Measurements from ENCODE around the gene SLC7A4.

Gene SLC7A4

DNA sequence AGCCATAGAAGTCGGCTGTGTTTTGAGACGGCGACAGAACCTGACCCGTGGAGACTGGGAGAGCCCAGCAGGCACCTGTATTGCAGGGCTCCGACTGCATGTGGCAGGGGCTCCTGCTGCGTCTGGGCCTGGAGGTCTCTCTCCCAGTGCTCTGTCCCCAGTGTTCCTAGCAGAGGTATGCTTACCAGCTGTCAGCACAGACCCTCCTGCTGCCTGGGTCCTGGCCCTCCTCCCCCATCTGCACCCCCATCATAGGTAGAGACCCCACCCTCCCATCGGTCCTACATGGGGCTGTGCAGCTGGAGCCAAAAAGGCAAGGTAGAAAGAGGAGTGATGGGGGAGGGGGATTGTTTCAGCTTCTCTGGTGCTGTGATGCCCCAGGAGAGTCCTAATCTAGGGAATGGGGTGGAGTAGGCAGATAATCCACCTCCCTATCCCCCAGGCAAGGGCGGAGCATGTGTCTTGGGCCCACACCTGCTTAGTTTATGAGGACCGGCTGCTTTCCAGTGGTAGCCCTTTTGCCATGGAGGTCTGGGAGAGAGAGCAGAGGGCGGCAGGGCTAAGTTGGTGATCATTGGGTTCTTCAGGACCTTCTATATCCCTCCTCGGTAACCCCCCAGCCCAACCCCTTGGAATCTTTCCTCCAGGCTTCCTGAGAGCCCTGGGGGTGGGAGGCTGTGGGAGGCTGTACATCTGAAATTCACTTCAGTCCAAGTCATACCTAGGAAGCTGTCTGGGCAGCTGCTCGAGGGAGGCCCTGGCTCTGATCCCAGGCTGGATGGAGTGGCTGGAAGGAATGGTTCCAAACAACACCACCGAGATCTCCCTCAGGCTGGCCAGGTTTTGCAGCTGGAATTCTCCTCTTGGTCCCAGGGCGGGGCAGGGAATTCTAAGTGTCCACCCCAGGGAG is 5.3 kb downstream of the SLC7A4 start:
- no peak for DNase-seq
- in situ Hi-C loops (cut with HindIII; ENCODE audit: low pct_ligation_motif_present, low pct_unique_long_range_greater_than_20kb, low sequenced_read_pairs), result no loop called here

DNA sequence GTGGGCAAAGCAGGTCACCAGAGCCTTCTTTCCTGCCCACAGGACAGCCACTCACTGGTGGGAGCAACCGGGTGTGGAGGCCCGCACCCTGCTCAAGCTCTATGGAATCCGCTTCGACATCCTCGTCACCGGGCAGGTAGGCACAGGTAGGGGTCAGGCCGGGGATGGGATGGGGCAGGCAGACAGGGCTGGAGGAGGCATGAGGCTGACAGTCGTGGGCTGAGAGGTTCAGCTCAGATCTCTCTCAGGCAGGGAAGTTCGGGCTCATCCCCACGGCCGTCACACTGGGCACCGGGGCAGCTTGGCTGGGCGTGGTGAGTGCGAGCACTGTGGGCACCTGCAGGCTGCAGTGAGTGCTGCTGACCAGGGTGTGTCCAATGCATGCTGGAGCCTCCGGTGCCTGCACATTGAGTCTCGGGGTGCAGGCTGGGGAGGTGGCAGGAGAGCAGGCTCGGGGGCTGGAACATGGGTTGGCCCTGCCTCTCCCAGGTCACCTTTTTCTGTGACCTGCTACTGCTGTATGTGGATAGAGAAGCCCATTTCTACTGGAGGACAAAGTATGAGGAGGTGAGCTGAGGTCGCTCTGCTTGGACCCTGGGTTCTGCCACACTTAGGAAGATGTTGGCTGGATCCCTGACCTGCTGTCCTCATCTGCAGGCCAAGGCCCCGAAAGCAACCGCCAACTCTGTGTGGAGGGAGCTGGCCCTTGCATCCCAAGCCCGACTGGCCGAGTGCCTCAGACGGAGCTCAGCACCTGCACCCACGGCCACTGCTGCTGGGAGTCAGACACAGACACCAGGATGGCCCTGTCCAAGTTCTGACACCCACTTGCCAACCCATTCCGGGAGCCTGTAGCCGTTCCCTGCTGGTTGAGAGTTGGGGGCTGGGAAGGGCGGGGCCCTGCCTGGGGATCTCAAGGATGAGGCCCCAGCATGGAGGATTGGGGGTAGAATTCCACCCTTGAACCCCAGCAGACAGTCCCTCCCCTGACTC is 6.3 kb downstream of the SLC7A4 start:
- in situ Hi-C loops (cut with HindIII; ENCODE audit: low pct_ligation_motif_present, low pct_unique_long_range_greater_than_20kb, low sequenced_read_pairs), result no loop called here
- DNase-seq, result no peak

DNA sequence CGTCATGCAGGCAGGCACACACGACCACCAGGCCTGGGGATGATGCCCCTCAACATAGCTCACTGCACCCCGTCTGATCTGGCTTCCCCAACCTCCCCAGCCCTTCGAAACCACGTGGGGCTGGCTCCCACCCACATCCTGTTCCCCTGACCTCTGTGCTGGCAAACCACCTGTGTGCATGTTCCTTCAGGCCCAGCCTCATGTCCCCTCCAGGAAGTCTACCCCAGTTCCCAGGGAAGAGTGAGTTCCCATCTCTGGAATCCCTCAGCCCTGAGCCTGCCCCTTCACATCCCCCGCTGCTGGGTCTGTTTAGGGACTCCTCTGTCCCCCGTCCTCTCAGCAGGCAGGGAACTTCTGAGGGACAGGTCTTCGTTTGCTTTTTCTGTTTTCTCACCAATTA is 7.1 kb downstream of the SLC7A4 start:
- DNase-seq, result no peak
- in situ Hi-C loops (cut with HindIII; ENCODE audit: low pct_ligation_motif_present, low pct_unique_long_range_greater_than_20kb, low sequenced_read_pairs), result no loop called here

DNA sequence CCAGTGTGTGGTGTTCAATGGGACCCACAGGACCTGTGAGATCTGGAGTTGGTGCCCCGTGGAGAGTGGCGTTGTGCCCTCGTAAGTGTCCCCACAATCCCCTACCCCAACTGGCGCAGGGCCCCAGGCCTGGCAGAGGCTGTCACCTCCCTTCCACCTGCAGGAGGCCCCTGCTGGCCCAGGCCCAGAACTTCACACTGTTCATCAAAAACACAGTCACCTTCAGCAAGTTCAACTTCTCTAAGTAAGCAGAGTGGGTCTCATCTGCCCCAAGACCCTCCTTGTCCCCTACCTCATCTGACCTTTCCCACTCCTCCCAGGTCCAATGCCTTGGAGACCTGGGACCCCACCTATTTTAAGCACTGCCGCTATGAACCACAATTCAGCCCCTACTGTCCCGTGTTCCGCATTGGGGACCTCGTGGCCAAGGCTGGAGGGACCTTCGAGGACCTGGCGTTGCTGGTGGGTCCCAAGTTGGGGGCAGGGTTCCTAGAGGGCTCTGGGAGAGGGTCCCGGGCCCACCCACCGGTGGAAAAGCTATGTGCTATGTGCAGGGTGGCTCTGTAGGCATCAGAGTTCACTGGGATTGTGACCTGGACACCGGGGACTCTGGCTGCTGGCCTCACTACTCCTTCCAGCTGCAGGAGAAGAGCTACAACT is 9.3 kb downstream of the SLC7A4 start:
- DNase-seq, result no peak
- in situ Hi-C loops (cut with HindIII; ENCODE audit: low pct_ligation_motif_present, low pct_unique_long_range_greater_than_20kb, low sequenced_read_pairs), result no loop called here

DNA sequence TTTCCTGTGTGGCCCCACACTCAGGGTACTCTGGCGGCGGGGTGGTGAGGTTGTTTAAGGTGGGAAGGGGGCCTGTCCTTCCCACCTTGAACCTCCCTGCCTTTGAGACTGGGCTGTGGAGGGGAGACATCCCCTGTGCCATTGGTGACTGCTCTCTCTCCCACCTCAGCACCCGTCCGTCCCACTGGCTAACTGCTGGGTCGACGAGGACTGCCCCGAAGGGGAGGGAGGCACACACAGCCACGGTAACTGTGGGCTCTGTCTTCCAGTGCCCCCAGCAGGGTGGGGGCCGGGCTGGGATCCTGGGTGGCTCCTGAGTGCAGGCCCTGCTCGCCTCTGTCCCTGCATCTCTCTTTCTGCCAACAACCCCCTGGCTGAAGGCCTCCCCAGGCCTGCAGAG is 9.9 kb downstream of the SLC7A4 start:
- in situ Hi-C loops (cut with HindIII; ENCODE audit: low pct_ligation_motif_present, low pct_unique_long_range_greater_than_20kb, low sequenced_read_pairs), result no loop called here
- DNase-seq, result no peak

DNA sequence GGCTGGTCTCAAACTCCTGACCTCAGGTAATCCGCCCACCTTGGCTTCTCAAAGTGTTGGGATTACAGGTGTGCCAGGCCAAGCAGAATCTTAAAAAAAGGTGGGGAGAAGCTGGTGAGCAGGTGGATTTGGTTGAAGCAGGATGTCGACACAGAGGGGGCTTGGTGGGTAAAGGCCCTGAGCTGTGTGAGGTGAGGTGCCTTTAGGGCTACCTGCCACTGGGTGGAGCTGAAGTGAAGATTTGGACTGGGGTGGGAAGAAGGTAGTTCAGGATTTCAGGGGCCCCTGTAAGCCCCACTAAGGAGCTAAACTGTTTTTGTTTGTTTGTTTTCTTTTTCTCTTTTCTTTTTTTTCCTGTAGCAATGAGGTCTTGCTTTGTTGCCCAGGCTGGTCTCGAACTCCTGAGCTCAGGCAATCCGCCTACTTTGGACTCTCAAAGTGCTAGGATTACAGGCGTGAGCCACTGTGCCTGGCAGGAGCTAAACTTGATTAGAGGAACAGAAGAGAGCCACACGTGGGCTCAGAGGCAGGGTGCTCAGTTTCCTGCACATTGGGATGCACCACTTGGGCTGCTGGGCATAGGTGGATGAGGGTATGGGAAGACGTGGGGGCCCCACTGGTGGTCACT is 11.4 kb downstream of the SLC7A4 start:
- in situ Hi-C loops (cut with HindIII; ENCODE audit: low pct_ligation_motif_present, low pct_unique_long_range_greater_than_20kb, low sequenced_read_pairs), result no loop called here
- DNase-seq, result peak; percentile 18

DNA sequence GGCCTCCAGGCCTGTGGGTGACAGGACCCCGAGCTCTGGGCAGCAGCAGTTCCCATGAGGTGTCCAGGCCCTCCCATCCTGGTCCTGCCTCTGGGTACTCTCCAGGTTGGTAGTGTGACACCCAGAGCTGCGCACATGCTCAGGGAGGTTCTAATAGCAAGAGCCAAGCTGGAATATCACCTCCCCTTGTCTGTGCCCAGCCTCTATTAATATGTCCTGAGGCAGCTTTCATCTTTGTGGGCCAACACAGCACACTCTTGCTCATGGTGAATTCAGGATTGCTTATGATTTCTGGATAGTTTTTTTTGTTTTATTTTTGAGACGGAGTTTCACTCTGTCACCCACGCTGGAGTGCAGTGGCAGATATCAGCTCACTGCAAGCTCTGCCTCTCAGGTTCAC is 14.0 kb downstream of the SLC7A4 start:
- in situ Hi-C loops (cut with HindIII; ENCODE audit: low pct_ligation_motif_present, low pct_unique_long_range_greater_than_20kb, low sequenced_read_pairs), result no loop called here
- DNase-seq, result no peak

DNA sequence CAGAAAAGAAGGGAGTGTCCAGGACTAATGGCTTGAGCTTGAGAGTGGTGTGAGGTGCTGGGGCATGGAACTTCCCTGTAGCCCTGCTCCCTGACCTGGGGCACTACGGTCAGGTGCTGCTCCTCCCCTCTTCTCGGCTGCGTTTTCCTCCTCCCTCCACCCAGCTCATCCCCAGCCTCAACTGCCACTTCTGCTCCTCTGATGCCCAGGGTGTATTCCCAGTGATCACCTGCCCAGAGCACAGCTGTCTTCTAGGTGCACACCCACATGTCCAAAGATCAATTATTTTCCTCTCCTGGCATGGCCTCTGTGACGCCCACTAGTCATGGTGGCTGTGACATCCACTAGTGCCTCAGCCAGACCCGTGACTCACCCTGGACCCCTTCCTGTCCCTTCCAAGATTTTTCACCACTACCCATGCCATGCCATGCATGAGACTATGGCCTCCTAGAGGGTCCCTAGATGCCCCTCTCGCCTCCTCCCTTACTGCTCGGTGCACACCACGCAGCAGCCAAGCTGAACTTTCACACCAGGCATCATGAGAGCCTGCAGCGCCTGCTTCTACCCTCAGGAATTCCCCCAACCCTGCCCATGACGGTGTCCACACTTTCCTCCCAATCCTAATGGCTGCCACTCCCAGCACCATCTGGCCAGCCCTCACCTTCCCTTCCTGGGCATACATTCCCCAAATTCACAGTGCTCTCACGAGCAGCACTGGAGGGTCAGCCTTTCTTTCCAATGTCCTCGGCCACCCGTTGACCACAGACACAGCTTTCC is 15.5 kb downstream of the SLC7A4 start:
- no peak for DNase-seq
- in situ Hi-C loops (cut with HindIII; ENCODE audit: low pct_ligation_motif_present, low pct_unique_long_range_greater_than_20kb, low sequenced_read_pairs), result no loop called here

DNA sequence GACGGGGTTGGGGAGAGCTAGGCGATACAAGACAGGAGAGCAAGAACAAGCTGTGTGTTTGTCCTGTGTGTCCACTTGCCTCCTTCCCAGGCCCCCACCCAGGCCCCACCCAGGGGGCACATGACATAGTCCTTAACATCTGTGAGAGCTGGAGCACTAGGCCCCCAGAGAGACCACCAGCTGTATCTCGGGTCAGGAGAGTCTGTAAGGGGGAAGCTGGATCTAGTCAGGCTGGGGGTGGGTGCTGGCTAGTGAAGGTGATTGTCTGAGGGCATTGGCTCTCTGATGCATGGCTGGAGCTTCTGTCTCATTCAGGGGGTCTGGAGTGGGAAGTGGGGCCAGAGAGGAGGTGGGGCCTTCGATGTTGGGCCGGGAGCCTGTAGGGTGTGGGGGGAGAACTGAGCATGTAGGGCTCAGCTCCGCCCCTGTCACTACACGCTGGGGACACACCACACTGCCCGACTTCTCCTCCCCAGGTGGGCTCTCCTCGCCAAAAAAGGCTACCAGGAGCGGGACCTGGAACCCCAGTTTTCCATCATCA is 16.8 kb downstream of the SLC7A4 start:
- in situ Hi-C loops (cut with HindIII; ENCODE audit: low pct_ligation_motif_present, low pct_unique_long_range_greater_than_20kb, low sequenced_read_pairs), result no loop called here
- no peak for DNase-seq

DNA sequence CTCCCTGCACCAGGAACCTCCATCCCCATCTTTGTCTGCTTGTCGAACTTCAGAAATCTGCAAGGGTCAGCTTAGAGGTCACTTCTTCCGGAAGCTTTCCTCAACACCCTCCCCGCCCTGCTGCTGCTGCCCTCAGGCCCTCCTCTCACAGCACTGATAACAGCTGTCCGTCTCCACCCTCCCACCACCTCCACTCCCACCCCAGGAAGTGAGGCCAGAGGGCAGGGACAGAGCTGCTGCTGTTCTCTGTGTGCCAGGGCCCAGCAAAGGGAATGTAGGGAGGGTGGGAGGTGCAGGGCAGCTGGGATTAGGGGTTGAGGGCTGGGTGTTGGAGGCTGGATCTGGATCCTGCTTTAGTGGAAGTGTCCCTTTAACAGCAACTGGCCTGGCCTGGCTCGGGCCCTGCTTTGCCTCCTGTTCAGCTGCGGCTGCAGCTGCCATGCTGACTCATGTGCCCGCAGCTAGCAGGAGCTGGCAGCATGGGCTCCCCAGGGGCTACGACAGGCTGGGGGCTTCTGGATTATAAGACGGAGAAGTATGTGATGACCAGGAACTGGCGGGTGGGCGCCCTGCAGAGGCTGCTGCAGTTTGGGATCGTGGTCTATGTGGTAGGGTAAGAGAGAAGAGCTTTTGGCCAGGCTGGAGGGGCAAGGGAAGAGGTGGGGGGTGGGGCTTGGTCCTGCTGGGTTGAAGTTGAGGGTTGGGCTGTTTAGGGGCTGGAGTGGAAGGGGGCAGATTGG is 17.5 kb downstream of the SLC7A4 start, which contains the start of gene P2RX6:
P2RX6 (plus strand) TSS at position 440 of the 740 bp plus-strand sequence; CDS start at position 450, 10 bp downstream.
- in situ Hi-C loops (cut with HindIII; ENCODE audit: low pct_ligation_motif_present, low pct_unique_long_range_greater_than_20kb, low sequenced_read_pairs), result no loop called here

DNA sequence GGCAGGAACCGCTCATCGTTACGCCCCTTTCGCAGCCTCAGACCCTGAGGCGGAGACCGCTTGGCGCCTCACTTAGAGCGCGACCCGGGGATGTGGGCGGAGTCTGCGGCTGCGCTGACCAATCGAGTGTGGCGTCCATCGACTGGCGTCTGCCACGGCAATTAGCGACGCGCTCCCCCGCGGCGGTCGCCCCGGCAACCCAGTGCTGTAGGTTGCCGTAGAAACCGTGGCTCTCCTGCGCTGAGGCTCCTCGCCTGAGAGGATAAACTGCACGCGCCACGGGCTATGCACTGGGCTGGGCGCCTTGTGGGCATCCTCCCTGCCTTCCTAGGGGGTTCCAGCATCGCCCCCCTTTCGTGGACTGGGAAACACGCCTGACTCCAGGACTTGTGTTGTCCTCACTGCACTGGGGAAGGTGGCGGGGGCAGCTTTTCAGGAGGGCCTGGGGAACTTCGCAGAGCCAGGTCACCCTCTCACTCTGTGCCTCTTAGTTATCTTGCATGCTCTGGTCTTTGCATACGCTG is 18.1 kb downstream of the SLC7A4 start:
- DNase-seq, result peak; percentile 83
- in situ Hi-C loops (cut with HindIII; ENCODE audit: low pct_ligation_motif_present, low pct_unique_long_range_greater_than_20kb, low sequenced_read_pairs), result no loop called here

More for the DNA sequence above, 17.5 kb downstream of the SLC7A4 start, which contains the start of gene P2RX6:
- DNase-seq, result peak; percentile 25

DNA sequence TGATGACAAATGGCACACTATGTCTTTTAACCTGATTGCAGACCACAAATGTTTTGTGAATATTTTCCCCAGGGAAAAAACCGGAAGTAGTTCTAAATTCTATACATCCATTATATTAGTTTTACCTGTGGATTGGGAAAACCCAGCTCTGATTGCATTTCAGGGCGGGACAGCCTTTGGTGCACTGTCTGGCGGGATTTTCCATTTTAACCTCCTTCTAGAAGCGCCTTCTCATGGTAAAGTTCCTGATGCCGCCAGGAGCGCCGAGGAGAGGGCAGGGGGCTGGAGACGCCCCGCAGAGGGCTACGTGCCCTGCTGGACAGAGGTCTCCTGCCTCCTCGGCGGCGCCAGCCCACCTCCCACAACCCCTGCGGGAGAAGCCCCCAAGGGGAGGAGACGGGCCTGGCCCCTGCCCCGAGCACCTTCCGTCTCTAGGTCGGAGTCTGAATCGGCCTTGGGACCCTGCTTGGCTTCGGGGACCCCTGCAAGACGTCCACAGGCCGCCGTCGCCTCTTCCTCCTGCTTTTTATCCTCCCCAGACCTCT is 18.6 kb downstream of the SLC7A4 start:
- no peak for DNase-seq
- in situ Hi-C loops (cut with HindIII; ENCODE audit: low pct_ligation_motif_present, low pct_unique_long_range_greater_than_20kb, low sequenced_read_pairs), result no loop called here

DNA sequence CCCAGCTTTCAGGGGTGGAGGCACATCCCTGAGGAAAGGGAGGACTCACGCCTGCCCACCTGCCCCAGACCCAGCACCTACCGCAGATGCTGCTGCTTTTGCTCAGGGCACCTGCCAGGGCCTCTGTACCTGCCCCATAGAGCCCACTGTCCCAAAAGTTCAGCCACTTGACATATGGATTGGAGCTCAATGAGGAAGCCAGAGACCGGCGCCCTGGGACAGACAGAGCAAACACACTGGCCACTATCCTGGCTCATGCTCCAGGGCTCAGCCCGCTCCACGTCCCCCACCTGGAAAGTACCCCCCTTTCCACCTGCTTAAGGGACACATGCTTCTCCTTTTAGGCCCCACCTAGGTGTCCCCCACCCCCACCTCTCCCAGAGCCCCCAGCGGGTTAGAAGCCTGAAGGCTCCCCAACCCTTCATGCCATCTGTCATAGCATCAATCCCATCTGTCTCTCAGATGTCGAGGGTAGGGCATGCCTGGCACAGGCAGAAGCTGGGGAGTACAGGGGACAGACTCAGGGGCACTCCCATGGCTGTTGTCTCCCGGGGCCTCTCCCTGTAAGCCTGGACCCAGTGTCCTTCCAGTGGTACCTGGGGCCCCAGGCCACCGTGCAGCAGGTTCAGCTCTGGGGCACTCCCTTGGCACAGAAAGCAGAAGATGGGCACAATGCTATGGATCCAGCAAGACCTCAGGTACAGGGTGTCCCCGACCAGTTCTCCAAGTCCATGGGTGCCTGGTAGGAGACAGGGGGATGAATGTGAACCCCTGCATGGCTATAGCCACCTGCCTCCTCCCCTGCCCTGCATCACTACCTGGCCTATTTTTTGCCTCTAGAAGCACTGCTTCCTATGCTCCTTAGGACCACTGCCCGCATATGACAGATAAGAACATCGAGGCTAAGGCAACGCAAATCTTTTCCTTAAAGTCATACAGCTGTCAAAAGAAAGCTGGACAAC is 19.6 kb downstream of the SLC7A4 start:
- in situ Hi-C loops (cut with HindIII; ENCODE audit: low pct_ligation_motif_present, low pct_unique_long_range_greater_than_20kb, low sequenced_read_pairs), result no loop called here
- DNase-seq, result no peak

DNA sequence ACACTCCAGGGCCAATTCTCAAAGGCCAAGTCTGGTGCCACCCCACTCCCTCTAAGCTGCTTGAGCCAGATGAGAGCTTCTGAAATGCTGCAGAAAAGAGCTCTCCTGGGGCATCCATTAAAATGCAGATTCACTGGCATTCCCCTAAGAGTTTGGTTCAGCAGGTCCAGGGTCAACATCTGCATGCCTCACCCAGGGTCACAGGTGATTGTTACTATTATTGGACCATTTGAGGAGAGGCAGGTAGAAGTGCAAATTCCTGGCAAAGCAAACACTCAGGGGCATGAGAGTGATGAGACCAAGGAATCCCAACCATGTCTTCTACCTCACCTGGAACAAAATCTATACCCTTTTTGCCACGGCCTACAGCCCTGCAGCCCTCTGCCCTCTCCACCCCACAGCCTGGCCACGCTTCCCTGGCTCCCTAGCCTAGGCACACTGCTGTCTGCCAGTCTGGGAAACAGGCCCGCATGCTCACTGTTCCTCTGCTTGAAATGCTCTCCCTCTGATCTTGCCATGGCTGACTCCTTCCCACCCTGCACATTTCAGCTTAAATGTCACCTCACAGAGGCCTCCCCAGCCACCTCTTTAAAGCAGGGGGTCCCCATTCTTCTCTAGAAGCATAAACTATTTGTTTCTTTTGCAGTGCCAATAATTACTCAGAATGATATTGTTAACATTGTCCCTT is 21.8 kb downstream of the SLC7A4 start:
- no peak for DNase-seq
- in situ Hi-C loops (cut with HindIII; ENCODE audit: low pct_ligation_motif_present, low pct_unique_long_range_greater_than_20kb, low sequenced_read_pairs), result no loop called here
